BE2C (cell line): ENCODE results near the gene SKI.

ENCODE experiments used
- DNase-seq: peaks from one replicate; pipeline ENCODE4 v3.0.0-alpha.2; 2020
- H3K27me3 ChIP-seq: fragments of 250-450 bp; sonication (Bioruptor Pico); 2 replicates; pipeline ENCODE4 v1.5.1; 2020; ENCODE audit warnings: mild to moderate bottlenecking
- H3K36me3 ChIP-seq: fragments of 250-450 bp; sonication (Bioruptor Pico); 2 replicates; pipeline ENCODE4 v1.5.1; 2020; ENCODE audit warnings: mild to moderate bottlenecking
- H3K4me1 ChIP-seq: fragments of 250-450 bp; sonication (Bioruptor Pico); 2 replicates; pipeline ENCODE4 v1.5.1; 2020
- H3K4me3 ChIP-seq: 2 replicates; pipeline ENCODE4 v1.5.1; 2011; ENCODE audit warnings: low read depth, low read length
- H3K9me3 ChIP-seq: fragments of 250-450 bp; sonication (Bioruptor Pico); 2 replicates; pipeline ENCODE4 v1.5.1; 2020
- TF ChIP-seq, protein P1 (sequence below): IDR thresholded peaks from 2 replicates; pipeline ENCODE4 v1.5.1; 2012; ENCODE audit warnings: mild to moderate bottlenecking, low read depth, low read length

The SKI gene

DNA sequence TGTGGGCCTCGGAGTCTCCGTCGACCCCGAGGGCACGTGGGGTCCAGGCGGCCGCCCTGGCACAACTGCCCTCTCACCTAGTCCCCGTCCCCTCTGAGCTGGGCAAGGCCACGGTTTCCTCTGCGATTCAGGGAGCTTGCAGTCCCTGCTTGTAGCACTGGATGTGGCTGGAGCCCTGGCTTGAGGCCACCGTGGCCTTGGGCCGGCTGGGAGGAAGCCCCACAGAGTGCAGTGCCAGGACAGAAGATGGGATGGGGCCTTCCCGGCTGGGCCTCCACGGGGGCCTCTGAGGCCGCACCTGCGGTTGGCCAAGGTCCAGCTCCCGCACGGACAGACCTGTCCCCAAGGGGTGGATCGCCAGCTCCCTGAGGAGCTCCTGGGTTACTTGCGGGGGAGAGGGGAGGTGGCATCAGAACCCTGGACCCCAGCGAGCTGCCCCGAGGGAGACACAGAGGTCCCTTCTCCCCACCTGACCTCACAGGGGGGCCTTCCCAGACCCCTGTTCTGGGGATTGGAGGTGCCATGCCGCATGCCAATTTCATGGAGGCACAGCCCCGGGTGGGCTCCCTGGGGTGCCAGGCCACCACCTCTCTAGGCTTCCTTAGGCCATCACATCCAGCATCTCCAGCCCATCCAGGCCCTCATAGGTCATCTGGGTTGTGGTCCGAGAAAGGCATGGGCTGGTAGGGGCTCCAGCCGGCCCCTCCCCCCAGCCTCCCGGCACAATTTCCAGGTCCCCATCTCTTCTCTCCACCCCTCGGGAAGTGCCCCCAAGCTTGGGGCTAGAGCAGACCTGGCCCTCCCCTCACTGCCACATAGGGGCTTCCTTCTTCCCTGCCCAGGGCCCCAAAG is 82.4 kb downstream of the SKI start:
- Histone ChIP-seq H3K27me3 (no peaks in the 10 kb centered on the region), H3K9me3 (no peaks in the 10 kb centered on the region), H3K4me3 (no peak overlapping the region), H3K4me1 (no peaks in the 10 kb centered on the region; the same call in 1 of the 2 replicates), H3K36me3 (no peaks in the 10 kb centered on the region)
- TF ChIP-seq, protein P1, sequence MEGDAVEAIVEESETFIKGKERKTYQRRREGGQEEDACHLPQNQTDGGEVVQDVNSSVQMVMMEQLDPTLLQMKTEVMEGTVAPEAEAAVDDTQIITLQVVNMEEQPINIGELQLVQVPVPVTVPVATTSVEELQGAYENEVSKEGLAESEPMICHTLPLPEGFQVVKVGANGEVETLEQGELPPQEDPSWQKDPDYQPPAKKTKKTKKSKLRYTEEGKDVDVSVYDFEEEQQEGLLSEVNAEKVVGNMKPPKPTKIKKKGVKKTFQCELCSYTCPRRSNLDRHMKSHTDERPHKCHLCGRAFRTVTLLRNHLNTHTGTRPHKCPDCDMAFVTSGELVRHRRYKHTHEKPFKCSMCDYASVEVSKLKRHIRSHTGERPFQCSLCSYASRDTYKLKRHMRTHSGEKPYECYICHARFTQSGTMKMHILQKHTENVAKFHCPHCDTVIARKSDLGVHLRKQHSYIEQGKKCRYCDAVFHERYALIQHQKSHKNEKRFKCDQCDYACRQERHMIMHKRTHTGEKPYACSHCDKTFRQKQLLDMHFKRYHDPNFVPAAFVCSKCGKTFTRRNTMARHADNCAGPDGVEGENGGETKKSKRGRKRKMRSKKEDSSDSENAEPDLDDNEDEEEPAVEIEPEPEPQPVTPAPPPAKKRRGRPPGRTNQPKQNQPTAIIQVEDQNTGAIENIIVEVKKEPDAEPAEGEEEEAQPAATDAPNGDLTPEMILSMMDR: no peak
- DNase-seq: no peak

DNA sequence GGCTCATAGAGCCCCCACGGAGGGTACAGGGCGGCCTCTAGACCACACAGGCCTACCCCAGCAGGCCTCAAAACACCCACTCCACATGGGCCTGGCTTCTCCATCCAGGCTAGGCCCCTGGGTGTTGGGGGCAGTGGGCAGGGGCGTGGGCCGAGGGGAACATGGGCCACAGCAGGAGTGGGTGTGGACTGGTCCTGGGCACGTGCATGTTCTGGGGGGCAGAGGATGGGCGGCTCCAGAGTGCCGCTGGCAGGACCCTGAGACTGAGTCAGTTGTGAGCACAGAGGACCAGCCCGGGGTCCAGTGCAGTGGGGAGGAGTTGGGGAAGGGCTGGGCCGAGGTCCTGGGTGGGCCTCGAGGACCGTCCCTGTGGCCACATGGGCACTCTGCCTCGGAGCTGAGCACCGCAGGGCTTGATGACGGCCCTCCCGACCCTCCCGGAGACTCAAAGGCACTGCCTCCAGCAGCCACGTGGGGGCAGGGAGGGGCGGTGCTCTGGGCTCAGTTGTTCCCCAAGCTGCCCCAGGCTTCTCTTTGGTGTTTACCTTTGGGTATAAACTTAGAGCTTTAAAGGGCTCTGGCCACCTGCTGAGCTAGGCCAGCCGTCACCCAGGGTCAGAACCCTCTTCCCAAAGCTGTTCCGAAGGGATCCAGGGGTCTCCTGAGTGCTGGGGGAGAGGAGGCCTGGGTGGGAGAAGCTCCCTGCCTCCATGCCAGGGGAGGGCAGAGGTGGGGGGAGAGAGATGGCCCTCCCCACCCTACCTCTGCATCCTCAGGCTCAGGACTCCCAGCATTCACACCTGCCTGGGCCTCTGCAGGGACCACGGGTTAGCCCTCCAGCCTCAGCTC is 83.3 kb downstream of the SKI start:
- Histone ChIP-seq H3K4me1 (peaks cover 4% of the 10 kb centered on the region; the same call in 1 of the 2 replicates), H3K4me3 (no peak overlapping the region)
- peak; percentile 57 for DNase-seq

DNA sequence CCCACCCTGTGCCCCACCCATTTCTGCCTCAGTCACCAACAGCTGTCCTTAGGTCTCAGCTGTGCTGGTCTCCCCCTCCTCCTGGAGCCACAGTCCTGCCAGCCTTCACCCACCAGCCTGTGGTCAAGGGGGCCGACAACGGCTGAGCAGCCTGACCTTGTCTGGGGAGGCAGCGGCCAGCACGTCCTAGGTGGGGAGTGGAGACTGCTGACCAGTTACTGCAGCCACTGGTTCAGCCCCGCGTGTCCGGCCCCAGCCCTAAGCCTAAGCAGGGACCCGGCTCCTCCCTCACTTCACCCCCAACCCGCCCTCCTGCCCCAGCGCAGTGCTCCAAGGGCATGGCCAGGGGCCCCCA is 84.0 kb downstream of the SKI start:
- Histone ChIP-seq H3K4me1 (peaks cover 4% of the 10 kb centered on the region; the same call in 1 of the 2 replicates), H3K36me3 (no peaks in the 10 kb centered on the region), H3K27me3 (no peaks in the 10 kb centered on the region), H3K9me3 (no peaks in the 10 kb centered on the region), H3K4me3 (no peak overlapping the region)
- no peak for DNase-seq
- TF ChIP-seq, protein P1: no peak

More for the DNA sequence above, 83.3 kb downstream of the SKI start:
- TF ChIP-seq, protein P1: 0 out of 2 replicates have a peak, but pooled peaks have one; percentile 21
- H3K27me3 ChIP-seq: no peaks in the 10 kb centered on the region
- no peaks in the 10 kb centered on the region for H3K9me3 ChIP-seq
- H3K36me3 ChIP-seq: no peaks in the 10 kb centered on the region

DNA sequence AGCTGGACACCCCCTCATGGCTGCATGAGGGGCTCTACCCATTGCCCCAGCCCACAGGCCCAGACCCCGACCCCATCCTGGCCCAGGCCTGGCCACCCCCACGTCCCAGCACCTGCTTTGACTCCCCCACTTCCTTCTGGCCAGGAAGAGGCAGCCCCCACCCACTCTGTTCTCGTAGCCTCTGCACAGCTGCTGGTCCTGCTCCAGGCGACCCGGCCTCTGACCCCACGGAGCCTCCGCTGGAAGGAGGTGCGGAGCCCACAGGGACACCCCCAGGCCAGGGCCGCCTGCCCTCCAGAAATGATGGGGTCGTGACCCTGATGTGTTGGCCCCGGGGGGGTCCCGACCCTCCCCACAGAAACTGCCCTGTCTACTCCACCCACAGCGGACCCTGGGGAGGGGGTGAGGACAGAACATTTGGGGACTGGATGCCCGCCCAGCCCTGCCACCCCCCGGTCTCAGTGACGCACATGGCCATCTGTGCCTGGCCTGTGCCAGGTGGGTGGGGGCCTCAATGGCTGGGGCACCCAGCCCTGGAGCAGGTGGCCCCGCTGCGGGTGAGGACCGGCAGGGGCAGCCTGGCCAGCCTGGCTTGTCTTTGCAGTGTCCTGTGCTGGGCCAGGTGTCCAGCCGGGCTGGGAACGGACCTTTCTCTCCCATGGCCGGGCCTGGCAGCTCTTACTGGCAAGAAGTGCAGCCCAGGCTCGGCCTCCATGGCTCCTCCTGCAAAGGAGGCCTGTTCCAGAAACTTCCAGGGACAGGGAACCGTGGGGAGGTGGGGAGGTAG is 84.6 kb downstream of the SKI start:
- DNase-seq: no peak
- no peaks in the 10 kb centered on the region for H3K27me3 ChIP-seq
- no peaks in the 10 kb centered on the region for H3K9me3 ChIP-seq
- no peaks in the 10 kb centered on the region for H3K36me3 ChIP-seq
- H3K4me1 ChIP-seq: peaks cover 4% of the 10 kb centered on the region; the same call in 1 of the 2 replicates
- no peak overlapping the region for H3K4me3 ChIP-seq
- TF ChIP-seq, protein P1: no peak

DNA sequence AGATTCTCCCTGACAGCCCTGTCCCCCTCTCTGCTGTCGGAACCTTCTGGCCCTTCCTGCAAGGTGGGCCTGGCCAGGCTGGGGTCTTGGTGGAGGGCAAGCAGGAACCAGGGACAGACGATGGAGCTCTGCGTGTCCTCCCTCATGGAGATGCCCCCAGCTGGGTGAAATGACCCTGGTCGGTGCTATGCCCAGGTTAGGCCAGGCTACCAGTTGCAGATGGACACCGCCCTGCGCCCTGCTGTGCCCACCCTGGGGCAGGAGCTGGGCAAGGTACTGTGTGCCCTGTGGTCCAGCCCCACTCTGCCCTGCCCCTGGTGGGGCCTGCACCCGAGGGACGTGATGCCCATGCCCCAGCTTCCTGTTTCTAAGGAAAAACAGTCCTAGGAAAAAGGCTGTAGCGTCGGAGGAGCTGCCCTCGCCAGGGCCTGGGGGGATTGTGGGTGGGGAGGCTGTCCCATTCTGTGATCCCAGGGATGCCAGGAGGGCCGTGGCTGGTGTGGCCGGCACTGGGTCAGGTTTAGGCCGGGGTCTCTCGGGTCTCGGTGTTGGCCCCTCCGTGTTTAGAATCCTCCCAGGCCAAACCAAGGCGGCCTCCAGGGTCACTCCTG is 85.6 kb downstream of the SKI start:
- H3K27me3 ChIP-seq: no peaks in the 10 kb centered on the region
- DNase-seq: no peak
- H3K9me3 ChIP-seq: no peaks in the 10 kb centered on the region
- TF ChIP-seq, protein P1: no peak
- H3K36me3 ChIP-seq: no peaks in the 10 kb centered on the region
- peaks cover 4% of the 10 kb centered on the region; the same call in 1 of the 2 replicates for H3K4me1 ChIP-seq
- no peak overlapping the region for H3K4me3 ChIP-seq
